ENCODE results near the gene LRRTM4.

The LRRTM4 gene

GRCh38 chr2:77521931-77522470, at the start of gene LRRTM4:
Gene LRRTM4 (minus strand): TSS chr2:77522376.
- peak; percentile 33 for DNase-seq (ENCODE audit: low read depth)

- no peak for DNase-seq (ENCODE audit: low read depth)
Measured at GRCh38 chr2:77571545-77571944, 49.4 kb upstream of the LRRTM4 start.

GRCh38 chr2:77567723-77568122, 45.5 kb upstream of the LRRTM4 start:
- DNase-seq (ENCODE audit: low read depth), result no peak

- peak; percentile 3 for DNase-seq (ENCODE audit: low read depth)
Measured at GRCh38 chr2:77566582-77566981, 44.4 kb upstream of the LRRTM4 start.

- DNase-seq (ENCODE audit: low read depth), result peak; percentile 27
Measured at GRCh38 chr2:77566131-77566530, 44.0 kb upstream of the LRRTM4 start.

GRCh38 chr2:77552956-77553355, 30.8 kb upstream of the LRRTM4 start:
- no peak for DNase-seq (ENCODE audit: low read depth)

- no peak for DNase-seq (ENCODE audit: low read depth)
Measured at GRCh38 chr2:77538031-77538430, 15.9 kb upstream of the LRRTM4 start.

GRCh38 chr2:77522888-77523287, 712 bp upstream of the LRRTM4 start:
- no peak for DNase-seq (ENCODE audit: low read depth)

- DNase-seq (ENCODE audit: low read depth), result no peak
Measured at GRCh38 chr2:77521548-77521891, 656 bp downstream of the LRRTM4 start.

- DNase-seq (ENCODE audit: low read depth), result no peak
Measured at GRCh38 chr2:77520641-77521547, 1.3 kb downstream of the LRRTM4 start.

GRCh38 chr2:77519888-77520506, 2.2 kb downstream of the LRRTM4 start:
- DNase-seq (ENCODE audit: low read depth), result no peak

GRCh38 chr2:77519164-77519887, 2.9 kb downstream of the LRRTM4 start:
- no peak for DNase-seq (ENCODE audit: low read depth)

- DNase-seq (ENCODE audit: low read depth), result no peak
Measured at GRCh38 chr2:77518311-77518710, 3.9 kb downstream of the LRRTM4 start.

- peak; percentile 61 for DNase-seq (ENCODE audit: low read depth)
Measured at GRCh38 chr2:77513191-77513590, 9.0 kb downstream of the LRRTM4 start.

GRCh38 chr2:77512507-77512906, 9.7 kb downstream of the LRRTM4 start:
- DNase-seq (ENCODE audit: low read depth), result peak; percentile 34

GRCh38 chr2:77508511-77508910, 13.7 kb downstream of the LRRTM4 start:
- DNase-seq (ENCODE audit: low read depth), result no peak

- DNase-seq (ENCODE audit: low read depth), result no peak
Measured at GRCh38 chr2:77507657-77508056, 14.5 kb downstream of the LRRTM4 start.

- no peak for DNase-seq (ENCODE audit: low read depth)
Measured at GRCh38 chr2:77488141-77488540, 34.0 kb downstream of the LRRTM4 start.

GRCh38 chr2:77487074-77487803, 34.9 kb downstream of the LRRTM4 start:
- no peak for DNase-seq (ENCODE audit: low read depth)

GRCh38 chr2:77484026-77484425, 38.1 kb downstream of the LRRTM4 start:
- DNase-seq (ENCODE audit: low read depth), result no peak

GRCh38 chr2:77479895-77480294, 42.3 kb downstream of the LRRTM4 start:
- DNase-seq (ENCODE audit: low read depth), result no peak

- DNase-seq (ENCODE audit: low read depth), result peak; percentile 5
Measured at GRCh38 chr2:77479395-77479794, 42.8 kb downstream of the LRRTM4 start.

Data from amniotic epithelial cell (primary cell).